Liver (tissue), 9 donors: ENCODE measurements around the gene VOPP1. TPM values are rescaled to one million over a fixed set of nuclear protein-coding genes. Genes with fewer than 3 reads are reported as not detected.
"Not testable (repeated sequence)": the region's sequence is repeated elsewhere in the genome, so short reads cannot be mapped to it uniquely, and the experiment has no call there.

Source experiments
- DNase-seq: peaks from one replicate; pipeline ENCODE4 v3.0.0-alpha.2; 2017; ENCODE audit warnings: low spot score
- H3K27ac ChIP-seq, 2 donors: one replicate each; pipeline ENCODE4 v1.7.0; 2013; ENCODE audit warnings: inconsistent platforms in 2 of 2, low read length in 2 of 2, control low read depth in 1 of 2, low read depth in 1 of 2, mild to moderate bottlenecking in 1 of 2
- H3K27me3 ChIP-seq, 4 donors: one replicate each; pipeline versions ENCODE4 v1.6.1 to v1.7.0; 2013; ENCODE audit warnings: low read length in 3 of 4, inconsistent platforms in 1 of 4, mild to moderate bottlenecking in 1 of 4, moderate library complexity in 1 of 4; ENCODE audit not compliant: control insufficient read depth in 4 of 4, insufficient read depth in 4 of 4
- H3K36me3 ChIP-seq, 4 donors: one replicate each; pipeline versions ENCODE4 v1.6.1 to v1.7.0; 2013; ENCODE audit warnings: low read length in 3 of 4, mild to moderate bottlenecking in 3 of 4, low read depth in 1 of 4, moderate library complexity in 1 of 4; ENCODE audit not compliant: control insufficient read depth in 4 of 4, insufficient read depth in 3 of 4
- H3K4me1 ChIP-seq, 4 donors: one replicate each; pipeline versions ENCODE4 v1.6.1 to v1.7.0; 2013; ENCODE audit warnings: low read length in 3 of 4, mild to moderate bottlenecking in 3 of 4, moderate library complexity in 1 of 4; ENCODE audit not compliant: control insufficient read depth in 4 of 4, insufficient read depth in 4 of 4
- H3K4me3 ChIP-seq, 3 donors: one replicate each; pipeline versions ENCODE4 v1.6.1 to v1.7.0; 2013; ENCODE audit warnings: low read length in 3 of 3, control low read depth in 1 of 3, low read depth in 1 of 3, mild to moderate bottlenecking in 1 of 3
- H3K9ac ChIP-seq, 2 donors: one replicate each; pipeline ENCODE4 v1.7.0; 2013; ENCODE audit warnings: low read length in 2 of 2, mild to moderate bottlenecking in 2 of 2, moderate library complexity in 2 of 2, control low read depth in 1 of 2, low read depth in 1 of 2
- H3K9me3 ChIP-seq, 4 donors: one replicate each; pipeline versions ENCODE4 v1.6.1 to v1.7.0; 2013; ENCODE audit warnings: low read length in 3 of 4; ENCODE audit not compliant: control insufficient read depth in 4 of 4
- ATF3 ChIP-seq: IDR thresholded peaks from 2 replicates; pipeline ENCODE4 v1.6.1; 2016; ENCODE audit warnings: antibody characterized with exemption
- EGR1 ChIP-seq, 2 donors: IDR thresholded peaks; 2 replicates each; pipeline ENCODE4 v1.6.1; 2016 to 2018; ENCODE audit warnings: antibody characterized with exemption in 2 of 2, low read depth in 2 of 2
- FOXA1 ChIP-seq: IDR thresholded peaks from 2 replicates; pipeline ENCODE4 v1.6.1; 2016; ENCODE audit warnings: antibody characterized with exemption
- FOXA2 ChIP-seq: IDR thresholded peaks from 2 replicates; pipeline ENCODE4 v1.6.1; 2016; ENCODE audit warnings: antibody characterized with exemption
- GABPA ChIP-seq, 2 donors: IDR thresholded peaks in 1 of 2; conservative IDR thresholded peaks in 1 of 2; 2 replicates each; pipeline ENCODE4 v1.6.1; 2016; ENCODE audit warnings: antibody characterized with exemption in 2 of 2, mild to moderate bottlenecking in 1 of 2, moderate library complexity in 1 of 2
- HNF4A ChIP-seq, 2 donors: conservative IDR thresholded peaks; 2 replicates each; pipeline ENCODE4 v1.6.1; 2016; ENCODE audit warnings: antibody characterized with exemption in 2 of 2, mild to moderate bottlenecking in 2 of 2
- HNF4G ChIP-seq: IDR thresholded peaks from 2 replicates; pipeline ENCODE4 v1.6.1; 2016; ENCODE audit warnings: antibody characterized with exemption
- JUND ChIP-seq, 2 donors: IDR thresholded peaks; 2 replicates each; pipeline ENCODE4 v1.6.1; 2016; ENCODE audit warnings: antibody characterized with exemption in 2 of 2
- NR2F2 ChIP-seq: IDR thresholded peaks from 2 replicates; pipeline ENCODE4 v1.6.1; 2016; ENCODE audit warnings: antibody characterized with exemption
- RAD21 ChIP-seq, 2 donors: IDR thresholded peaks; 2 replicates each; pipeline ENCODE4 v1.6.1; 2016; ENCODE audit warnings: antibody characterized with exemption in 2 of 2, mild to moderate bottlenecking in 2 of 2
- REST ChIP-seq: IDR thresholded peaks from 2 replicates; pipeline ENCODE4 v1.6.1; 2016; ENCODE audit warnings: antibody characterized with exemption, mild to moderate bottlenecking
- RXRA ChIP-seq, 2 donors: IDR thresholded peaks; 2 replicates each; pipeline ENCODE4 v1.6.1; 2017 to 2018; ENCODE audit warnings: antibody characterized with exemption in 2 of 2, mild to moderate bottlenecking in 1 of 2
- SP1 ChIP-seq: IDR thresholded peaks from 2 replicates; pipeline ENCODE4 v1.6.1; 2018; ENCODE audit warnings: antibody characterized with exemption, mild to moderate bottlenecking
- TAF1 ChIP-seq: conservative IDR thresholded peaks from 2 replicates; pipeline ENCODE4 v1.6.1; 2016; ENCODE audit warnings: antibody characterized with exemption, mild to moderate bottlenecking
- YY1 ChIP-seq: IDR thresholded peaks from 2 replicates; pipeline ENCODE4 v1.6.1; 2016; ENCODE audit warnings: antibody characterized with exemption, mild to moderate bottlenecking
- WGBS: extraction: QIAGEN DNeasy Blood & Tissue Kit; methylation state at CpG from one replicate; pipeline ENCODE4 v1.1.7; 2013; 5-methylcytosine and 5-hydroxymethylcytosine counted together
- polyA plus RNA-seq, 2 donors: library from polyadenylated mRNA; stranded (reverse) in 1 of 2; unstranded in 1 of 2; fragments of 200-250 nt in 1 of 2; fragments of >200 nt in 1 of 2; fragmentation: Nextera tagmentation in 1 of 2; extraction: Ambion mirVana in 1 of 2; gene quantifications; one replicate each; pipeline versions ENCODE4 v1.2.1 to v1.2.3, GENCODE V29; 2013 to 2015
- total RNA-seq, 2 donors: library from RNA; depleted of rRNA; stranded (reverse); fragments of >200 nt; gene quantifications; one replicate each; pipeline ENCODE4 v1.2.3, GENCODE V29; 2014
- TF ChIP-seq, protein P1 (sequence below): IDR thresholded peaks from 2 replicates; pipeline ENCODE4 v1.6.1; 2016; ENCODE audit warnings: antibody characterized with exemption
- TF ChIP-seq, protein P2 (sequence below): IDR thresholded peaks from 2 replicates; pipeline ENCODE4 v1.6.1; 2016; ENCODE audit warnings: antibody characterized with exemption
- donor health status: healthy.
- donor health status: healthy.
- donor health status: healthy.
- donor health status: healthy.
- donor health status: healthy.

Gene VOPP1
- total and polyA plus RNA-seq, 4 donors = 11.5 to 23.8 (median 21.7) TPM

- no peak for DNase-seq
- TF ChIP-seq YY1 = no peak
- no peak for TF ChIP-seq RAD21 (IDR thresholded peaks at IDR 0.05)
- no peak for TF ChIP-seq FOXA2
- no peak for TF ChIP-seq REST
- no peak for TF ChIP-seq EGR1 (IDR thresholded peaks at IDR 0.05; ENCODE audit: low read depth in 2 of 2)
- TF ChIP-seq GABPA (IDR thresholded peaks at IDR 0.05 in 1 of 2, conservative IDR thresholded peaks at IDR 0.05 in 1 of 2) = no peak
- TF ChIP-seq, protein P1, sequence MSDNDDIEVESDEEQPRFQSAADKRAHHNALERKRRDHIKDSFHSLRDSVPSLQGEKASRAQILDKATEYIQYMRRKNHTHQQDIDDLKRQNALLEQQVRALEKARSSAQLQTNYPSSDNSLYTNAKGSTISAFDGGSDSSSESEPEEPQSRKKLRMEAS = no peak
- TF ChIP-seq RXRA (IDR thresholded peaks at IDR 0.05) = no peak
- TF ChIP-seq FOXA1 = no peak
- no peak for TF ChIP-seq ATF3
- TF ChIP-seq, protein P2, sequence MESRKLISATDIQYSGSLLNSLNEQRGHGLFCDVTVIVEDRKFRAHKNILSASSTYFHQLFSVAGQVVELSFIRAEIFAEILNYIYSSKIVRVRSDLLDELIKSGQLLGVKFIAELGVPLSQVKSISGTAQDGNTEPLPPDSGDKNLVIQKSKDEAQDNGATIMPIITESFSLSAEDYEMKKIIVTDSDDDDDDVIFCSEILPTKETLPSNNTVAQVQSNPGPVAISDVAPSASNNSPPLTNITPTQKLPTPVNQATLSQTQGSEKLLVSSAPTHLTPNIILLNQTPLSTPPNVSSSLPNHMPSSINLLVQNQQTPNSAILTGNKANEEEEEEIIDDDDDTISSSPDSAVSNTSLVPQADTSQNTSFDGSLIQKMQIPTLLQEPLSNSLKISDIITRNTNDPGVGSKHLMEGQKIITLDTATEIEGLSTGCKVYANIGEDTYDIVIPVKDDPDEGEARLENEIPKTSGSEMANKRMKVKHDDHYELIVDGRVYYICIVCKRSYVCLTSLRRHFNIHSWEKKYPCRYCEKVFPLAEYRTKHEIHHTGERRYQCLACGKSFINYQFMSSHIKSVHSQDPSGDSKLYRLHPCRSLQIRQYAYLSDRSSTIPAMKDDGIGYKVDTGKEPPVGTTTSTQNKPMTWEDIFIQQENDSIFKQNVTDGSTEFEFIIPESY = no peak
- no peak for TF ChIP-seq HNF4A (conservative IDR thresholded peaks at IDR 0.05)
- no peak for TF ChIP-seq HNF4G
- TF ChIP-seq JUND (IDR thresholded peaks at IDR 0.05) = no peak
- TF ChIP-seq TAF1 = no peak
- no peak for TF ChIP-seq NR2F2
- no peak for TF ChIP-seq SP1
- H3K27ac ChIP-seq = no peak overlapping the region
- H3K9ac ChIP-seq = no peak overlapping the region
- WGBS = 97% methylated on average over 10 of the region's 10 CpGs
- no peaks in the 10 kb centered on the region for H3K27me3 ChIP-seq
- peaks cover 0 to 10% (median 3%) of the 10 kb centered on the region in 4 donors for H3K36me3 ChIP-seq
- no peaks in the 10 kb centered on the region for H3K4me1 ChIP-seq
- no peaks in the 10 kb centered on the region for H3K9me3 ChIP-seq
- no peak overlapping the region for H3K4me3 ChIP-seq
These were observed 98.4 kb downstream of the VOPP1 start for GRCh38 chr7:55473932-55474331.

- no peaks in the 10 kb centered on the region for H3K27me3 ChIP-seq
- H3K9ac ChIP-seq = no peak overlapping the region
- DNase-seq = no peak
- H3K9me3 ChIP-seq = no peaks in the 10 kb centered on the region
- no peaks in the 10 kb centered on the region for H3K4me1 ChIP-seq
- no peak for TF ChIP-seq RAD21 (IDR thresholded peaks at IDR 0.05)
- TF ChIP-seq RXRA (IDR thresholded peaks at IDR 0.05) = no peak
- no peak for TF ChIP-seq FOXA1
- no peak for TF ChIP-seq FOXA2
- no peak for TF ChIP-seq REST
- no peak for TF ChIP-seq HNF4A (conservative IDR thresholded peaks at IDR 0.05)
- no peak for TF ChIP-seq NR2F2
- H3K4me3 ChIP-seq = no peak overlapping the region
- H3K36me3 ChIP-seq = peaks cover 0 to 10% (median 3%) of the 10 kb centered on the region in 4 donors
- no peak overlapping the region for H3K27ac ChIP-seq
- WGBS = 94% methylated on average over 25 of the region's 25 CpGs
These were observed 99.2 kb downstream of the VOPP1 start for GRCh38 chr7:55472928-55473725.

- WGBS = over 99% methylated on average over 6 of the region's 14 CpGs
- peaks cover 0 to 10% (median 3%) of the 10 kb centered on the region in 4 donors for H3K36me3 ChIP-seq
- DNase-seq = not testable (repeated sequence)
These were observed 99.9 kb downstream of the VOPP1 start for GRCh38 chr7:55472406-55472805.

More at GRCh38 chr7:55472406-55472805, 99.9 kb downstream of the VOPP1 start:
- not testable (repeated sequence) for H3K4me1 ChIP-seq, H3K27ac ChIP-seq, H3K27me3 ChIP-seq, H3K4me3 ChIP-seq, H3K9ac ChIP-seq, H3K9me3 ChIP-seq
